ENCODE data around the gene ADRM1. TPM values are rescaled to one million over a fixed set of nuclear protein-coding genes. Genes with fewer than 3 reads are reported as not detected.

The ADRM1 gene
- total RNA-seq, 2 experiments from 2014 or later: 40.8 to 44.3 TPM

GRCh38 chr20:62322492-62323041, 19.8 kb downstream of the ADRM1 start:
- ChIA-PET POLR2A (no interaction called here), CTCF (no interaction called here)
- H3K4me3 Mint-ChIP-seq: no peak overlapping the region
- no peak overlapping the region for H3K27ac Mint-ChIP-seq
- DNase-seq (no peak), ATAC-seq (ENCODE audit: poor library complexity) (no peak)
- TF ChIP-seq CTCF (IDR thresholded peaks at IDR 0.05): no peak
- no peaks in the 10 kb centered on the region for H3K9me3 Mint-ChIP-seq
- Histone ChIP-seq H3K27ac (ENCODE audit: low read depth in 1 of 2, low read length in 2 of 2) (no peak overlapping the region), H3K4me3 (ENCODE audit: low read length) (no peak overlapping the region), H3K36me3 (ENCODE audit: insufficient read depth, low read length) (no peaks in the 10 kb centered on the region), H3K27me3 (ENCODE audit: control insufficient read depth in 1 of 2, insufficient read depth in 2 of 2, low read length in 2 of 2) (no peaks in the 10 kb centered on the region), H3K9me3 (ENCODE audit: control insufficient read depth in 1 of 2, insufficient read depth in 1 of 2, low read length in 2 of 2) (peaks cover 0 to 16% of the 10 kb centered on the region in 2 experiments), H3K4me1 (ENCODE audit: insufficient read depth, low read length) (no peaks in the 10 kb centered on the region)
- intact Hi-C loops (cut with DNase I, micrococcal nuclease): no loop called here
- H3K36me3 Mint-ChIP-seq (ENCODE audit: low read depth): no peaks in the 10 kb centered on the region
- no peaks in the 10 kb centered on the region for H3K4me1 Mint-ChIP-seq (ENCODE audit: low read depth)
- no peaks in the 10 kb centered on the region for H3K27me3 Mint-ChIP-seq

- Histone ChIP-seq H3K9me3 (ENCODE audit: control insufficient read depth in 1 of 2, insufficient read depth in 1 of 2, low read length in 2 of 2) (peaks cover 0 to 14% of the 10 kb centered on the region in 2 experiments), H3K4me1 (ENCODE audit: insufficient read depth, low read length) (no peaks in the 10 kb centered on the region), H3K4me3 (ENCODE audit: low read length) (no peak overlapping the region), H3K27me3 (ENCODE audit: control insufficient read depth in 1 of 2, insufficient read depth in 2 of 2, low read length in 2 of 2) (no peaks in the 10 kb centered on the region), H3K36me3 (ENCODE audit: insufficient read depth, low read length) (no peaks in the 10 kb centered on the region), H3K27ac (ENCODE audit: low read depth in 1 of 2, low read length in 2 of 2) (no peak overlapping the region)
- POLR2A ChIA-PET: no interaction called here
- Mint-ChIP-seq H3K9me3 (no peaks in the 10 kb centered on the region), H3K4me3 (no peak overlapping the region), H3K4me1 (ENCODE audit: low read depth) (no peaks in the 10 kb centered on the region), H3K27me3 (no peaks in the 10 kb centered on the region), H3K36me3 (ENCODE audit: low read depth) (no peaks in the 10 kb centered on the region), H3K27ac (no peak overlapping the region)
- DNase-seq (no peak), ATAC-seq (ENCODE audit: poor library complexity) (no peak)
- CTCF ChIA-PET: no interaction called here
- TF ChIP-seq CTCF (IDR thresholded peaks at IDR 0.05): no peak
- intact Hi-C loops (cut with DNase I, micrococcal nuclease): no loop called here
These were observed 20.6 kb downstream of the ADRM1 start for GRCh38 chr20:62323146-62323979.

DNA sequence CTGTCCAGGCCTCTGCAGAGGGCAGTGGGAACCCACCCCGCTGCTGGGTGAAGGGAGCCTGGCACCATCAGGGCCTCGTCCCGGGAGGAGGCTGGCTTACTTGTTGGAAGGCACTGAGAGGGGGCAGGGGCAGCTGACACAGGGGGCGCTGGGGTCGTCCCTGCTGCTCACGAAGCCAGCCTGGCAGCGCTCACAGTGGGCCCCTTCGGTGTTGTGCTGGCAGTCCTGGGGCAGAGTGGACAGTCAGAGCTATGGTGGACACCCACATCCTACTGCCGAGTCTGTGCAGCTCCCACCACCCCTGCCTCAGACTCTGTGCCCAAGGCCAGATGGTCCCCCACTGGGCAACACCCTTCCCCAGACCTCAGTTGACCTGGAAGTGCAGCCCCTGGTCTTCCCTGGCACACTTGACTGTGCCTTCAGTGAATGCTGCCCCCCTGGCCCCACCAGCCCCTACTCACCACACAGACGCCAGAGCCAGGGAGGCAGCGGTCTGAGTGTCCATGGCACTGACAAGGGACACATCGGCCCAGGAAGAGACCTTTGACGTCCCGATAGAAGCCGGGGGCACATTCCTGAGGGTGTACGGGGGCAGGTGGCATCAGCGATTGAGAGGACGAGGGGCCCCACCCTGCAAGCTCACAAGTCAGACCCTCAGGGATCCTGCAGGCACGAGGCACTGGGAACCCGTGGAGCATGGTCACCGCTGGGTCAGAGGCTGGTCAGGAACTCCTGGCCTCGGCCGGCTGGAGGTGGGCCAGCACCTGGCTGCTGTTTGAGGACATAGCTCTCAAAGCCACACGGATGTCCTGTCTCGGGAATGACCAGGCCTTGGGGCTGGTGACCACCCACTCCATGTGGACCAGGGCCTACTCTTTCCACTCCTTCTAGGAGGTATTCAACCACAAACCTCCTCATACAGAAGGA, 21.4 kb downstream of the ADRM1 start:
- H3K9me3 ChIP-seq (ENCODE audit: control insufficient read depth in 1 of 2, insufficient read depth in 1 of 2, low read length in 2 of 2): peaks cover 0 to 7% of the 10 kb centered on the region in 2 experiments
- TF ChIP-seq CTCF (IDR thresholded peaks at IDR 0.05): no peak
- H3K4me3 Mint-ChIP-seq: no peak overlapping the region
- H3K4me1 ChIP-seq (ENCODE audit: insufficient read depth, low read length): no peaks in the 10 kb centered on the region
- no peaks in the 10 kb centered on the region for H3K4me1 Mint-ChIP-seq (ENCODE audit: low read depth)
- H3K36me3 ChIP-seq (ENCODE audit: insufficient read depth, low read length): no peaks in the 10 kb centered on the region
- POLR2A ChIA-PET: no interaction called here
- no peaks in the 10 kb centered on the region for H3K9me3 Mint-ChIP-seq
- no peaks in the 10 kb centered on the region for H3K36me3 Mint-ChIP-seq (ENCODE audit: low read depth)
- intact Hi-C loops (cut with DNase I, micrococcal nuclease): no loop called here
- no peaks in the 10 kb centered on the region for H3K27me3 Mint-ChIP-seq
- CTCF ChIA-PET: no interaction called here
- ATAC-seq (ENCODE audit: poor library complexity): no peak
- DNase-seq: no peak
- H3K27me3 ChIP-seq (ENCODE audit: control insufficient read depth in 1 of 2, insufficient read depth in 2 of 2, low read length in 2 of 2): no peaks in the 10 kb centered on the region
- no peak overlapping the region for H3K27ac Mint-ChIP-seq
- H3K27ac ChIP-seq (ENCODE audit: low read depth in 1 of 2, low read length in 2 of 2): no peak overlapping the region
- H3K4me3 ChIP-seq (ENCODE audit: low read length): no peak overlapping the region

Data from CD4-positive, alpha-beta T cell (primary cell).